HG03139 (cell line): Measurements from ENCODE around the gene WIPF3.

ENCODE experiments used
- ATAC-seq: cut with Tn5 transposase; IDR thresholded peaks from one replicate; pipeline ENCODE4 v1.9.1; 2021; ENCODE audit not compliant: unreplicated experiment

Gene WIPF3

GRCh38 chr7:29808075-29808801 is 1.9 kb downstream of the WIPF3 start:
- ATAC-seq: no peak

- no peak for ATAC-seq
These were observed 3.3 kb downstream of the WIPF3 start for GRCh38 chr7:29809533-29810155.

- ATAC-seq: no peak
These were observed 4.0 kb downstream of the WIPF3 start for GRCh38 chr7:29810297-29810696.

- no peak for ATAC-seq
These were observed 4.6 kb downstream of the WIPF3 start for GRCh38 chr7:29810813-29811482.

- no peak for ATAC-seq
These were observed 5.3 kb downstream of the WIPF3 start for GRCh38 chr7:29811586-29811985.

GRCh38 chr7:29812185-29812876 is 6.0 kb downstream of the WIPF3 start:
- no peak for ATAC-seq

DNA sequence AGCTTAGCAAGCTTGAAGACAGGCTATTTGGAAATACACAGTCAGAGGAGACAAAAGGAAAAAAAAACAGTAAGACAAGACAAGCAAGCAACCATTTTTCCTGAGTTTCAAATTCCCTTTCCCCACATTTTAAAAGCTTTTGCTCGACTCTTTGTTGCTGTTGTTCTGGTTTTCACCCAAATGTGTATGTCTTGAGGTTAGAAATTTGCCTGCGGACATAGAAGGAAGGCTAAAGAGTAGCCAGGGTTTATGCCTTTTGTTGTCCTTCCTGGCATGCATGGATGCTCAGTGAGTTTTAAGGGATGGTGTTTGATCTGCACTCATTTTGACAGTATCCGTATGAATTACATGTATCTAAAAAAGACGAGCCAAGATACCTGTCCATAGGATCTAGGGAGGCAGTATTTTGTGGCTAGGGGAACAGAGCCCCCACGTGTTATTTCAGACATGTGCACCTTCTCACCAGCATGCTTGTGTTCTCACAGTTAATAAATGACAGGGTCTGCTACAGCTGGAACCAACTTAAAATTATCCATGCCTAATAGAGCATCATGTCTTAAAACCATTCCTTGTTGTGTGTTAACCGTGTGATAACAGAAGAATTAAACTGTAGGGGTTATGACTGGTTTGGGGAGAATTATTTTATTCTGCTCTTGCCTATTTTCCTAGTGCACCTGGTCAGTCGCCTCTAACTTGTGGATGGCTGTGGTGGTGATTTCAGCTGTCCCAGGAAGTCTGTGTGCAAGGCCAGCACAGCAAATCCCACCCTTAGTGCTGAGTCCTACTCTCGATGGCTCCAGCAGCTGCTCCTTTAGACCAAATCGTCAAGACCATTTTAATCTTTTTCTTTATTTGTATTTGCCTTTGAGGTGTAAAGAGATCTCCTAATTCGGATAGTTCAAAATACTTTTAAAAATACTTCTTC is 9.1 kb downstream of the WIPF3 start:
- ATAC-seq: no peak

DNA sequence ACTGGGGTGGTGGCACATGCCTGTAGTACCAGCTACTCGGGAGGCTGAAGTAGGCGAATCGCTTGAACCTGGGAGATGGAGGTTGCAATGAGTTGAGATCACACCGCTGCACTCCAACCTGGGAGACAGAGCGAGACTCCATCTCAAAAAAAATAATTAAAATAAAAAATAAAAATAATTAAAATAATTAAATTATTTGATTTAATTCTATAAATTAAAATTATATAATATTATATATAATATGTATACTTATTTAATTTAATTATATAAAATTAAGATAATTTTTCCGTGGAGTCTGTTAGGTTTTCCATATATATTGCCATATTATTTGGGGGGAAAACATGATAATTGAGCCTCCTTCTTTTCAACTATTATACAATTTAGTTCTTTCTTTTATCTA is 12.0 kb downstream of the WIPF3 start:
- no peak for ATAC-seq

- peak; percentile 83 for ATAC-seq
These were observed 19.6 kb downstream of the WIPF3 start for GRCh38 chr7:29825775-29826529.

GRCh38 chr7:29826530-29826822 is 20.2 kb downstream of the WIPF3 start:
- no peak for ATAC-seq

- ATAC-seq: no peak
These were observed 20.6 kb downstream of the WIPF3 start for GRCh38 chr7:29826904-29827303.

GRCh38 chr7:29831705-29832104 is 25.4 kb downstream of the WIPF3 start:
- ATAC-seq: no peak

- no peak for ATAC-seq
These were observed 27.6 kb downstream of the WIPF3 start for GRCh38 chr7:29833929-29834328.

DNA sequence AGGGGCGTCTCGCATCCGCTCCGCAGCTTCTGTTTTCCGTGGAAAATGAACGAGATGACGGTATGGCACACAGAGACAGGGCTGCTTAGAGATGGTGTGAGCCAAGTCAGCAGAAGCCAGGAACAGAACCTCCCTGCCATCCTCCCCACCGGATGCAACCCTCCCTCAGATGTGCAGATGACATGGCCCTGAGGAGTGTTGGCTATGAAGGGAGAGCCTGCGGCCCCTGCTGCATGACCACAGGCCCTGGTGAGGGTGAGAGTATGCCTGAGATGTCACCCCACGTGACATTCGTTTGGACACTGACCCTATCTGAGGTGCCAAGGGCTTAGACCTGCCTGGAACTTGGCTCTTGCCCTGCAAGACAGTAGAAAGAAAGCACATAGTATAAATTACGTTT is 29.4 kb downstream of the WIPF3 start:
- no peak for ATAC-seq

DNA sequence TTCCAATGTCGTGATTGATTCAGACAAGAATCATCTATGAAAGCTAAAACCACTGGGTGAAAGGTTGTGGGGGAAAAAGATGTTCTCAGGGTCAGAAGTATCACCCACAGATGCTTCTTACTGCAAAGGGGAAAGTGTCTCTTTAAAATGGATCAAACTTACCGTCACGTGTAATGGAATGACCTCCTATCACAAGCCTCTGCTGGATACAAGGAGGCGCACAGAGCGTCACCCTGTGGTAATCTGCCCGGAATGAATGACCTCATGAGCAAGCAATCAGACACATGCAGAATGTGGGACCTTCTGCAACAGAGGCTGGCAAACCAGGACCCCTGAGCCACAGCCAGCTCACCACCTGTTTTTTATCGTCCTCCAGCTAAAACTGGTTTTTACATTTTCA is 33.0 kb downstream of the WIPF3 start:
- no peak for ATAC-seq

GRCh38 chr7:29839921-29840320 is 33.6 kb downstream of the WIPF3 start:
- ATAC-seq: no peak

- no peak for ATAC-seq
These were observed 34.4 kb downstream of the WIPF3 start for GRCh38 chr7:29840701-29841100.

DNA sequence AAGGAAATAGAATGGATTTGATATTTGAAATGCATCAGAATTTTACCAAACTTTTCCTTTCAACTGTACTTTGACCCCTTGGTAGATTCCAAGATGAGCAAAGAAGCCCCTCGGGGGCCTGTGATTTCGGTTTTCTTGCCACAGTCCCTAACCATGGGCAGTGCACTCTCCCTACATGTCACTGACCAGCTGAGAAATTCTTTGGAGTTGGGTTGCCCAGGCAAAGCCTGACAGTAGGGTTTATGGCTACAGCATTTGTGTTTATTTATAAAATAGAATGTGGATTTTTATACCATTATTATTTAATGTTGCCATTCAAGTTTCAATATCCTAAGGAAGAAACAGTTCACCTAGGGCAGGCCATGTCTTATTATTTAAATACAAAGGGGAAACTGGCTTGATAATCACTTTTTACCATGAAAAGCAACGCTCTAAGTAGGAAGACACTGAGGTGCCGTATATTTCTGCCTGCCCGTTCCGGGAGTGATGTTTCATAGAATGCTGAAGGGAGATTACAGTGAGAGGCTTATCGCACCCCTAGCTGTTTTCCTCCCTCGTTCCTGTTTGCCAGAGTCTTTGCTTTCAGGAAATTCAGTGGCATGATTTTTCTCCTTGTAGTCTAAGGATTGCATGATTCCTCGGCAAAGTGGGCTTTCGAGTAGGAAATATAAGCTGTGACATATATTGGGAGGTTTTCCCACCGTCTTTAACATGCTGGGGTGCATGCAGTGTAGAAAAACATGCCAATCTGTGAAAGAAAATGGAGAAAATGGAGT is 35.8 kb downstream of the WIPF3 start:
- no peak for ATAC-seq

DNA sequence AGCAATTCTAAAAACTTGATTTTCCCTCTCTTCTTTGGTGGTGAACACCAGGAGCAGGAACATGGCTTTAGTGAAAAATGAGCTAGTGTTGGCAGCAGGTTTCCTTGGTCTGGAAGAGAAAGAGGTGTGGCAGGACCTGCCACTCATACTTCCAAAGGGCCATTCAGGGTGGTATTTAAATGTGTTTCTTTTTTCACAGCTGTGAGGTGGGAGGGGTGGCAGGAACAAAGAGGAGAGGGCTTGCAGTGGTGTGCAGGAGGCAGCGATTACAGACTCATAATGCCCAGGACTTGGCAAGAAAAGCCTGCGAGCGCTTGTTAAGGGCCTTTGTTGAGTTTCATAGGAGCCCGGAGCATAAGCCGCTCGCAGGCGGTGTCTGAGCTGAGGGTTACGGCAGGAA is 36.8 kb downstream of the WIPF3 start:
- ATAC-seq: no peak
